GM08714 (cell line): ENCODE data around the gene KCNRG.
"Not testable (repeated sequence)": the region's sequence is repeated elsewhere in the genome, so short reads cannot be mapped to it uniquely, and the experiment has no call there.

Source experiments
- H3K4me3 ChIP-seq: fragments of 200-500 bp; sonication (Bioruptor generic); 2 replicates; pipeline ENCODE4 v1.5.1; 2014; ENCODE audit warnings: mild to moderate bottlenecking, low read length, inconsistent platforms
- ZNF274 ChIP-seq: IDR thresholded peaks from 2 replicates; pipeline ENCODE4 v1.6.1; 2012; ENCODE audit warnings: mild to moderate bottlenecking, low read depth, low read length

Gene KCNRG

GRCh38 chr13:50015258-50015657, at the start of gene KCNRG:
Gene KCNRG, plus strand, starts transcription at chr13:50015444. Its CDS starts 50 bp downstream, at chr13:50015494.
- no peak within 1 kb of the TSS for H3K4me3 ChIP-seq
- TF ChIP-seq ZNF274, result no peak

- TF ChIP-seq ZNF274, result no peak
- H3K4me3 ChIP-seq, result no peak overlapping the region
Measured at GRCh38 chr13:49967456-49967855, 47.8 kb upstream of the KCNRG start.

- no peak overlapping the region for H3K4me3 ChIP-seq
- TF ChIP-seq ZNF274, result no peak
Measured at GRCh38 chr13:49972709-49973108, 42.5 kb upstream of the KCNRG start.

GRCh38 chr13:49975826-49976225, 39.4 kb upstream of the KCNRG start:
- no peak overlapping the region for H3K4me3 ChIP-seq
- TF ChIP-seq ZNF274, result no peak

GRCh38 chr13:49976314-49977258, 38.7 kb upstream of the KCNRG start:
- H3K4me3 ChIP-seq, result no peak overlapping the region
- no peak for TF ChIP-seq ZNF274

GRCh38 chr13:49977992-49978391, 37.3 kb upstream of the KCNRG start:
- no peak for TF ChIP-seq ZNF274
- H3K4me3 ChIP-seq, result no peak overlapping the region

GRCh38 chr13:49980266-49980665, 35.0 kb upstream of the KCNRG start:
- H3K4me3 ChIP-seq, result no peak overlapping the region
- no peak for TF ChIP-seq ZNF274

- TF ChIP-seq ZNF274, result no peak
- H3K4me3 ChIP-seq, result no peak overlapping the region
Measured at GRCh38 chr13:49985129-49985528, 30.1 kb upstream of the KCNRG start.

GRCh38 chr13:49986471-49986870, 28.8 kb upstream of the KCNRG start:
- no peak for TF ChIP-seq ZNF274
- H3K4me3 ChIP-seq, result no peak overlapping the region

- not testable (repeated sequence) for H3K4me3 ChIP-seq
Measured at GRCh38 chr13:49990612-49991011, 24.6 kb upstream of the KCNRG start.

GRCh38 chr13:49993111-49993510, 22.1 kb upstream of the KCNRG start:
- H3K4me3 ChIP-seq, result no peak overlapping the region
- no peak for TF ChIP-seq ZNF274

- TF ChIP-seq ZNF274, result no peak
- H3K4me3 ChIP-seq, result no peak overlapping the region
Measured at GRCh38 chr13:49993666-49994065, 21.6 kb upstream of the KCNRG start.

- peak overlapping the region; percentile 69; the same call in 1 of the 2 replicates for H3K4me3 ChIP-seq
- TF ChIP-seq ZNF274, result no peak
Measured at GRCh38 chr13:49995625-49996101, 19.6 kb upstream of the KCNRG start.

- no peak for TF ChIP-seq ZNF274
- H3K4me3 ChIP-seq, result peak overlapping the region; percentile 69; the same call in 1 of the 2 replicates
Measured at GRCh38 chr13:49996161-49996915, 18.9 kb upstream of the KCNRG start.
